ENCODE measurements around the gene RBL2. TPM values are rescaled to one million over a fixed set of nuclear protein-coding genes. Genes with fewer than 3 reads are reported as not detected.
A peak's percentile ranks its signal among the peaks of the same experiment; 100 is the strongest.

Gene RBL2
- total RNA-seq, 1 experiment from 2014 or later, result 38.4 TPM

- no peak for DNase-seq (ENCODE audit: low spot score)
- TF ChIP-seq, protein P1, sequence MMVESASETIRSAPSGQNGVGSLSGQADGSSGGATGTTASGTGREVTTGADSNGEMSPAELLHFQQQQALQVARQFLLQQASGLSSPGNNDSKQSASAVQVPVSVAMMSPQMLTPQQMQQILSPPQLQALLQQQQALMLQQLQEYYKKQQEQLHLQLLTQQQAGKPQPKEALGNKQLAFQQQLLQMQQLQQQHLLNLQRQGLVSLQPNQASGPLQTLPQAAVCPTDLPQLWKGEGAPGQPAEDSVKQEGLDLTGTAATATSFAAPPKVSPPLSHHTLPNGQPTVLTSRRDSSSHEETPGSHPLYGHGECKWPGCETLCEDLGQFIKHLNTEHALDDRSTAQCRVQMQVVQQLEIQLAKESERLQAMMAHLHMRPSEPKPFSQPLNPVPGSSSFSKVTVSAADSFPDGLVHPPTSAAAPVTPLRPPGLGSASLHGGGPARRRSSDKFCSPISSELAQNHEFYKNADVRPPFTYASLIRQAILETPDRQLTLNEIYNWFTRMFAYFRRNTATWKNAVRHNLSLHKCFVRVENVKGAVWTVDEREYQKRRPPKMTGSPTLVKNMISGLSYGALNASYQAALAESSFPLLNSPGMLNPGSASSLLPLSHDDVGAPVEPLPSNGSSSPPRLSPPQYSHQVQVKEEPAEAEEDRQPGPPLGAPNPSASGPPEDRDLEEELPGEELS (CRISPR knock-in tag; IDR thresholded peaks at IDR 0.05), result no peak
- TF ChIP-seq NFE2L1 (CRISPR knock-in tag; IDR thresholded peaks at IDR 0.05) (no peak), MLX (CRISPR knock-in tag; IDR thresholded peaks at IDR 0.05) (no peak), TCF7 (CRISPR knock-in tag; IDR thresholded peaks at IDR 0.05; ENCODE audit: low read depth) (no peak), TP53 (CRISPR knock-in tag; IDR thresholded peaks at IDR 0.05) (no peak), HMGA2 (CRISPR knock-in tag; IDR thresholded peaks at IDR 0.05) (no peak), FOXK1 (CRISPR knock-in tag; IDR thresholded peaks at IDR 0.05) (no peak), ZNF423 (CRISPR knock-in tag; IDR thresholded peaks at IDR 0.05) (no peak), TEAD4 (CRISPR knock-in tag; IDR thresholded peaks at IDR 0.05) (no peak), MXD4 (CRISPR knock-in tag; IDR thresholded peaks at IDR 0.05; ENCODE audit: borderline replicate concordance) (no peak), ZSCAN18 (CRISPR knock-in tag; IDR thresholded peaks at IDR 0.05) (no peak)
- TF ChIP-seq, protein P2, sequence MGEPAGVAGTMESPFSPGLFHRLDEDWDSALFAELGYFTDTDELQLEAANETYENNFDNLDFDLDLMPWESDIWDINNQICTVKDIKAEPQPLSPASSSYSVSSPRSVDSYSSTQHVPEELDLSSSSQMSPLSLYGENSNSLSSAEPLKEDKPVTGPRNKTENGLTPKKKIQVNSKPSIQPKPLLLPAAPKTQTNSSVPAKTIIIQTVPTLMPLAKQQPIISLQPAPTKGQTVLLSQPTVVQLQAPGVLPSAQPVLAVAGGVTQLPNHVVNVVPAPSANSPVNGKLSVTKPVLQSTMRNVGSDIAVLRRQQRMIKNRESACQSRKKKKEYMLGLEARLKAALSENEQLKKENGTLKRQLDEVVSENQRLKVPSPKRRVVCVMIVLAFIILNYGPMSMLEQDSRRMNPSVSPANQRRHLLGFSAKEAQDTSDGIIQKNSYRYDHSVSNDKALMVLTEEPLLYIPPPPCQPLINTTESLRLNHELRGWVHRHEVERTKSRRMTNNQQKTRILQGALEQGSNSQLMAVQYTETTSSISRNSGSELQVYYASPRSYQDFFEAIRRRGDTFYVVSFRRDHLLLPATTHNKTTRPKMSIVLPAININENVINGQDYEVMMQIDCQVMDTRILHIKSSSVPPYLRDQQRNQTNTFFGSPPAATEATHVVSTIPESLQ (CRISPR knock-in tag; IDR thresholded peaks at IDR 0.05), result no peak
- TF ChIP-seq, protein P3, sequence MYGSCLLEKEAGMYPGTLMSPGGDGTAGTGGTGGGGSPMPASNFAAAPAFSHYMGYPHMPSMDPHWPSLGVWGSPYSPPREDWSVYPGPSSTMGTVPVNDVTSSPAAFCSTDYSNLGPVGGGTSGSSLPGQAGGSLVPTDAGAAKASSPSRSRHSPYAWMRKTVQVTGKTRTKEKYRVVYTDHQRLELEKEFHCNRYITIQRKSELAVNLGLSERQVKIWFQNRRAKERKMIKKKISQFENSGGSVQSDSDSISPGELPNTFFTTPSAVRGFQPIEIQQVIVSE (CRISPR knock-in tag; IDR thresholded peaks at IDR 0.05; ENCODE audit: borderline replicate concordance), result no peak
- H3K4me3 Mint-ChIP-seq, result no peak overlapping the region
- ChIA-PET POLR2A (interaction anchor here (0.7 kb wide), 1 partner anchor 402 kb away, joined by 6 read pairs; no protein-coding TSS in a partner anchor), CTCF (interaction anchor here (1.3 kb wide), 1 partner anchor 96 kb away, joined by 5 read pairs; no protein-coding TSS in a partner anchor)
- H3K4me1 Mint-ChIP-seq, result peaks cover 9% of the 10 kb centered on the region
- no peaks in the 10 kb centered on the region for H3K27me3 Mint-ChIP-seq (ENCODE audit: low read depth)
- H3K27ac Mint-ChIP-seq, result no peak overlapping the region
- H3K9me3 Mint-ChIP-seq, result peaks cover 19% of the 10 kb centered on the region
- H3K36me3 Mint-ChIP-seq, result peaks cover 9% of the 10 kb centered on the region
- no peak for ATAC-seq
Measured at GRCh38 chr16:53414381-53414780, 19.9 kb upstream of the RBL2 start.

DNA sequence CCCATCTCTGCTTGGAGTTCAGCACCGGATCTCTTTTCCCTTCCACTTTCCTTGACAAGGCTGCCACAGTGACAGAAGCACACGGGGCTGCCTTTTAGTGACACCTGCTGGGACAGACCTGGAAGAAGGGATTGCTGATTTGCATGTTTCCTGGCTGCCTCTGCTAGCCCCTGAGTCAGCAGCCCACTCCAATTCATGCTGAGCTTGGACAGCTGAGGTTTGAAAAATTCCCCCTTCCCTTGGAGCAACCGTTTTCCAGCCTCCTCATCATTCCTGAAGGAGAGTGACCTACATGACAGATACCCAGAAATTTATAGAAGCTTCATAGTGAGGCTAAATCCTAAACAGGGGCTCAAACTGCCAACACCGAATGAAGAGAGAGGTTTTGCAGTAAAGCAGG lies 18.8 kb upstream of the RBL2 start:
- DNase-seq (ENCODE audit: low spot score), result peak; percentile 37
- Mint-ChIP-seq H3K4me1 (peaks cover 9% of the 10 kb centered on the region), H3K4me3 (no peak overlapping the region), H3K36me3 (peaks cover 14% of the 10 kb centered on the region), H3K27ac (peak overlapping the region; percentile 37; the same call in 1 of the 2 replicates), H3K27me3 (ENCODE audit: low read depth) (no peaks in the 10 kb centered on the region), H3K9me3 (peaks cover 20% of the 10 kb centered on the region)
- POLR2A ChIA-PET, result no interaction called here
- no peak for TF ChIP-seq ZNF138 (CRISPR knock-in tag; conservative IDR thresholded peaks at IDR 0.05)
- CTCF ChIA-PET, result interaction anchor here (0.9 to 1.3 kb wide), 3 partner anchors 19 to 95 kb away, joined by 3 to 5 read pairs (median 5); partner anchors contain the start of gene RBL2
- peak; percentile 67 for ATAC-seq

GRCh38 chr16:53417011-53417410 lies 17.3 kb upstream of the RBL2 start:
- H3K36me3 Mint-ChIP-seq, result peaks cover 17% of the 10 kb centered on the region
- H3K27me3 Mint-ChIP-seq (ENCODE audit: low read depth), result no peaks in the 10 kb centered on the region
- H3K4me3 Mint-ChIP-seq, result no peak overlapping the region
- TF ChIP-seq FOXP1 (CRISPR knock-in tag; IDR thresholded peaks at IDR 0.05; ENCODE audit: borderline replicate concordance) (no peak), E2F4 (CRISPR knock-in tag; IDR thresholded peaks at IDR 0.05; ENCODE audit: borderline replicate concordance, low read depth) (no peak), NFATC4 (CRISPR knock-in tag; IDR thresholded peaks at IDR 0.05) (no peak), RELA (CRISPR knock-in tag; IDR thresholded peaks at IDR 0.05; ENCODE audit: borderline replicate concordance) (no peak), MXD4 (CRISPR knock-in tag; IDR thresholded peaks at IDR 0.05; ENCODE audit: borderline replicate concordance) (no peak), MYBL2 (CRISPR knock-in tag; IDR thresholded peaks at IDR 0.05) (no peak), TP53 (CRISPR knock-in tag; IDR thresholded peaks at IDR 0.05) (no peak), OVOL2 (CRISPR knock-in tag; IDR thresholded peaks at IDR 0.05; ENCODE audit: borderline replicate concordance) (no peak), ZNF396 (CRISPR knock-in tag; IDR thresholded peaks at IDR 0.05; ENCODE audit: borderline replicate concordance) (no peak)
- ChIA-PET POLR2A (interaction anchor here (0.6 kb wide), 1 partner anchor 1844 kb away, joined by 5 read pairs; no protein-coding TSS in a partner anchor), CTCF (interaction anchor here (1.0 to 1.6 kb wide), 3 partner anchors 89 to 395 kb away, joined by 3 to 4 read pairs (median 4); no protein-coding TSS in a partner anchor)
- peak; percentile 41; the same call in 1 of the 2 replicates for ATAC-seq
- H3K4me1 Mint-ChIP-seq, result peaks cover 9% of the 10 kb centered on the region
- DNase-seq (ENCODE audit: low spot score), result no peak
- H3K9me3 Mint-ChIP-seq, result peaks cover 18% of the 10 kb centered on the region
- no peak overlapping the region for H3K27ac Mint-ChIP-seq
